Measurements from ENCODE around the gene ST8SIA4.

GRCh38 chr5:100827481-100827889 lies 75.6 kb downstream of the ST8SIA4 start:
- TF ChIP-seq POLR2A (IDR thresholded peaks at IDR 0.05; ENCODE audit: low read length) (no peak), GATA1 (IDR thresholded peaks at IDR 0.05; ENCODE audit: low read depth, low read length) (no peak)
